Mesothelial cell of epicardium (in vitro differentiated cells): ENCODE results near the gene RIMBP2. TPM values are rescaled to one million over a fixed set of nuclear protein-coding genes. Genes with fewer than 3 reads are reported as not detected.

ENCODE experiments used
- DNase-seq, 2 experiments: peaks; one replicate each; pipeline ENCODE4 v3.0.0; 2021; ENCODE audit warnings: low spot score in 2 of 2; ENCODE audit not compliant: unreplicated experiment in 2 of 2
- H3K27ac Mint-ChIP-seq: 2 replicates; pipeline ENCODE4 v1.8.0; 2021; ENCODE audit warnings: mixed read lengths
- H3K27me3 Mint-ChIP-seq: 2 replicates; pipeline ENCODE4 v1.8.0; 2021; ENCODE audit warnings: low read depth, mixed read lengths
- H3K36me3 Mint-ChIP-seq: 2 replicates; pipeline ENCODE4 v1.8.0; 2021; ENCODE audit warnings: mixed read lengths
- H3K4me1 Mint-ChIP-seq: 2 replicates; pipeline ENCODE4 v1.8.0; 2021; ENCODE audit warnings: mixed read lengths
- H3K4me3 Mint-ChIP-seq: 2 replicates; pipeline ENCODE4 v1.8.0; 2021; ENCODE audit warnings: mild to moderate bottlenecking, moderate library complexity, mixed read lengths
- H3K9me3 Mint-ChIP-seq: 2 replicates; pipeline ENCODE4 v1.8.0; 2021; ENCODE audit warnings: mixed read lengths
- total RNA-seq: library from RNA; stranded (reverse); gene quantifications from 3 replicates; pipeline ENCODE4 v1.2.1, GENCODE V29; 2021
- TF ChIP-seq, protein P1 (sequence below): fragments of 200-600 bp; sonication (generic); IDR thresholded peaks from one replicate; pipeline ENCODE4 v1.5.0; 2021; ENCODE audit warnings: antibody characterized with exemption; ENCODE audit not compliant: unreplicated experiment

The RIMBP2 gene
- total RNA-seq, 1 donor from 2014 or later = 8.6 TPM

DNA sequence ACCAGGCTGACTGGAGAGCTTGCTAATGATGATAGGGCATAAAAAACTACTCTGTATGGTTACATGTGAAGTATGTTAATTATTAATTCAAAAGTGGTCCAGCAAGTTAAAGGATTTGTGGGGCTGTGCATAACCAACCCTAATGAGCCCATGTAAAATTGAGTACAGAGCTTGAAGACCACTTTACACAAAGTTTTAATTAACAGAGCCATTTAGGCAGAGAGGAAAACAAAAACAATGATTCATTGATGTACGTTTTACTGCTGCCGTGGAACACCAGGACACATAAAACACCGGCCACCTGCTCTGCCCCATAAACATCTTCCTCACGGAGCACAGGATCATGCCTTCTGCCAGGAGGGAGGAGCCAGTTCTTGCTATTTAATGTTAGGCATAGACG is 83.5 kb downstream of the RIMBP2 start:
- Mint-ChIP-seq H3K27ac (no peak overlapping the region), H3K4me1 (peaks cover 8% of the 10 kb centered on the region), H3K27me3 (peaks cover 54% of the 10 kb centered on the region), H3K36me3 (no peaks in the 10 kb centered on the region), H3K9me3 (peaks cover 8% of the 10 kb centered on the region), H3K4me3 (no peak overlapping the region)
- DNase-seq = no peak
- TF ChIP-seq, protein P1, sequence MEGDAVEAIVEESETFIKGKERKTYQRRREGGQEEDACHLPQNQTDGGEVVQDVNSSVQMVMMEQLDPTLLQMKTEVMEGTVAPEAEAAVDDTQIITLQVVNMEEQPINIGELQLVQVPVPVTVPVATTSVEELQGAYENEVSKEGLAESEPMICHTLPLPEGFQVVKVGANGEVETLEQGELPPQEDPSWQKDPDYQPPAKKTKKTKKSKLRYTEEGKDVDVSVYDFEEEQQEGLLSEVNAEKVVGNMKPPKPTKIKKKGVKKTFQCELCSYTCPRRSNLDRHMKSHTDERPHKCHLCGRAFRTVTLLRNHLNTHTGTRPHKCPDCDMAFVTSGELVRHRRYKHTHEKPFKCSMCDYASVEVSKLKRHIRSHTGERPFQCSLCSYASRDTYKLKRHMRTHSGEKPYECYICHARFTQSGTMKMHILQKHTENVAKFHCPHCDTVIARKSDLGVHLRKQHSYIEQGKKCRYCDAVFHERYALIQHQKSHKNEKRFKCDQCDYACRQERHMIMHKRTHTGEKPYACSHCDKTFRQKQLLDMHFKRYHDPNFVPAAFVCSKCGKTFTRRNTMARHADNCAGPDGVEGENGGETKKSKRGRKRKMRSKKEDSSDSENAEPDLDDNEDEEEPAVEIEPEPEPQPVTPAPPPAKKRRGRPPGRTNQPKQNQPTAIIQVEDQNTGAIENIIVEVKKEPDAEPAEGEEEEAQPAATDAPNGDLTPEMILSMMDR = no peak

DNA sequence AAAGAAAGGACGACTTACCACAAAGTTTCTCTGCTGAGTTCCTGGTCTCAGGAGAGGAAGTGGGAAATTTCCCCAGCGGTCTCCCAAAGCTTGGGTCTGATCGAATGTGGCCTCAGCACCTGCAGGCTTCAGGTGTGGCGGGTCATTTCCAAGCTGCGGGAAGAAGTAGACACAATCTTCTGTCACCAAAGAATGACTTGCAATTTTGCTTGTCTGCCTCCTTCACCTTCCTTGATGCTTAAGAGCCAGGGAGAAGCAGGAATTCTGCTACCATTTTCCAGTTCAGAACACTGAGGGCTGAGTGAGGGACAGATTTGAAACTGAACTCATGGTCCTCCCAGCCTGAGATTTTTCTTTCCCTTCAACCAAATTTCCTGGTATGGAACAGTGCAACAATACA is 87.8 kb downstream of the RIMBP2 start:
- peaks cover 13% of the 10 kb centered on the region for H3K9me3 Mint-ChIP-seq
- H3K27ac Mint-ChIP-seq = no peak overlapping the region
- H3K27me3 Mint-ChIP-seq = peaks cover 15% of the 10 kb centered on the region
- H3K36me3 Mint-ChIP-seq = peaks cover 2% of the 10 kb centered on the region
- no peak for DNase-seq
- TF ChIP-seq, protein P1 = no peak
- no peaks in the 10 kb centered on the region for H3K4me1 Mint-ChIP-seq
- no peak overlapping the region for H3K4me3 Mint-ChIP-seq

DNA sequence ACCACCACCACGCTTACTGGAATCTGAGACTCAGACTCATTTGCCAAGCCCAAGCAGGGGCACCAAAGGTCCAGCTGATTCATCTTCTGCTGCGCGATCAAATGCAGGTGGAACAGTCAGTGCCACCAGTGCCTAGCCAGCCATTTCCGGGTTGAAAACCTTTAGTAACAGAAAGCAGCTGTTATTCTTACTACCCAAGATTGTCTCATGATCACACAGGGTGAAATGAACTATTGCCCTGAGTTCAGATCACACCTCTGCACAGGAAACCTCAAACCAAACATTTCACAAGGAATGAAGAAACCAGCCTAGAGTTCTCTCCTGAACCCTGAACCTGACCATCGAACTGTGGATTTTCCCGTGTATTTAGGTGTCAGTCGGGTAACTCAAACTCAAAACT is 88.9 kb downstream of the RIMBP2 start:
- no peak for DNase-seq
- Mint-ChIP-seq H3K27me3 (peaks cover 8% of the 10 kb centered on the region), H3K36me3 (peaks cover 2% of the 10 kb centered on the region), H3K9me3 (peaks cover 18% of the 10 kb centered on the region), H3K27ac (no peak overlapping the region), H3K4me3 (no peak overlapping the region), H3K4me1 (no peaks in the 10 kb centered on the region)
- TF ChIP-seq, protein P1 = no peak

DNA sequence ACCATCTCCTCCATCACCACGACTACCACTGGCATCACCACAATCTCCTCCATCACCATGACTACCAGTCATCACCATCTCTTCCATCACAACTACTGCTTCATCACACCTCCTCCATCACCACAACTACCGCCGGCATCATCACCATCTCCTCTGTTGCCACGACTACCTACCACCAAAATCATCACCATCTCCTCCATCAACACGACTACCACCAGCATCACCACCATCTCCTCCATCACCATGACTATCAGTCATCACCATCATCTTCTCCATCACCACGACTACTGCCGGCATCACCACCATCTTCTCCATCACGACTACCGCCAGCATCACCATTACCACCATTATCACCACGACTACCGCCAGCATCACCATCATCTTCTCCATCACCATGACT is 89.5 kb downstream of the RIMBP2 start:
- no peaks in the 10 kb centered on the region for H3K4me1 Mint-ChIP-seq
- peaks cover 2% of the 10 kb centered on the region for H3K36me3 Mint-ChIP-seq
- peaks cover 4% of the 10 kb centered on the region for H3K27me3 Mint-ChIP-seq
- TF ChIP-seq, protein P1 = no peak
- H3K27ac Mint-ChIP-seq = no peak overlapping the region
- no peak overlapping the region for H3K4me3 Mint-ChIP-seq
- H3K9me3 Mint-ChIP-seq = peaks cover 22% of the 10 kb centered on the region
- no peak for DNase-seq

DNA sequence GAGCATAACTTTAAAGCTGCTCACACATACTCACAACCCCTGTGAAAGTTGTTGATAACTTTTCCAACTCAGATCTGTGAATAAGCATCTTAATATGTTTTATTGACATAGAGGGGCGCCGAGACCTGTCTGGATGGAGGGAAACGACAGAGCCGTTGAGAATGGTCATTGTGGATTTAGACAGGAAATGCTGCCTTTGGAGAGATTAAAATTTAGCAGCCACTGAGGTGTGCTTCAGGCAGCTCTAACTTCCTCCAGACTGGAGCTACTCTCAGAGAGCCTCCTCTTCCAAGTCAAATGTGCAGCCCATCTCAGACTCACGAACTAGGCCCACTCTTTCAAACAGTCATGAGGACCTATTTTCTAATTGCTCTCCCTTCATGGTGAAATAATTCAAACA is 90.9 kb downstream of the RIMBP2 start:
- H3K4me1 Mint-ChIP-seq = no peaks in the 10 kb centered on the region
- H3K27ac Mint-ChIP-seq = no peak overlapping the region
- no peaks in the 10 kb centered on the region for H3K27me3 Mint-ChIP-seq
- H3K4me3 Mint-ChIP-seq = no peak overlapping the region
- H3K36me3 Mint-ChIP-seq = peaks cover 2% of the 10 kb centered on the region
- DNase-seq = no peak
- H3K9me3 Mint-ChIP-seq = peaks cover 13% of the 10 kb centered on the region
- TF ChIP-seq, protein P1 = no peak

DNA sequence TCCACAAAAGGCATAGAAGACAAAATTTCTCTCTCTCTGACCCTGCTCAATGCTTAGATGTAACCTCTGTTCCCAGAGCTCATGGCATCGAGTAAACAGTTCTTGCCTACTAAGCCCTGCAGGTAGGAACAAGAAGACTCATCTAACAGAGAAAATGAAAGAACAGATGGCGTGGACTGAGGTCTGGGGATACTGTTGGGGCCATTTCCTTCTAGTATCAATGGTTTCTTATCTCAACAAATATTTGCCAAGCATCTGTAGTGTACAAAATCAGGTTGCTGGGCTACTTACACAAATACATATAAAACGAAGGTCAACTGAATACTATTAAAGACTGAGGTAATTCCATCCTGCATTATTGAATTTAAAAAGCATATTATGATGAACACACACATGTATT is 93.3 kb downstream of the RIMBP2 start:
- Mint-ChIP-seq H3K9me3 (peaks cover 13% of the 10 kb centered on the region), H3K4me3 (no peak overlapping the region), H3K27me3 (no peaks in the 10 kb centered on the region), H3K27ac (no peak overlapping the region), H3K36me3 (peaks cover 2% of the 10 kb centered on the region), H3K4me1 (no peaks in the 10 kb centered on the region)
- no peak for DNase-seq
- TF ChIP-seq, protein P1 = no peak
